ENCODE results near the gene ZFP36. TPM values are rescaled to one million over a fixed set of nuclear protein-coding genes. Genes with fewer than 3 reads are reported as not detected.

ZFP36 gene
- total RNA-seq, 1 experiment from 2014 or later: 414 TPM

DNA sequence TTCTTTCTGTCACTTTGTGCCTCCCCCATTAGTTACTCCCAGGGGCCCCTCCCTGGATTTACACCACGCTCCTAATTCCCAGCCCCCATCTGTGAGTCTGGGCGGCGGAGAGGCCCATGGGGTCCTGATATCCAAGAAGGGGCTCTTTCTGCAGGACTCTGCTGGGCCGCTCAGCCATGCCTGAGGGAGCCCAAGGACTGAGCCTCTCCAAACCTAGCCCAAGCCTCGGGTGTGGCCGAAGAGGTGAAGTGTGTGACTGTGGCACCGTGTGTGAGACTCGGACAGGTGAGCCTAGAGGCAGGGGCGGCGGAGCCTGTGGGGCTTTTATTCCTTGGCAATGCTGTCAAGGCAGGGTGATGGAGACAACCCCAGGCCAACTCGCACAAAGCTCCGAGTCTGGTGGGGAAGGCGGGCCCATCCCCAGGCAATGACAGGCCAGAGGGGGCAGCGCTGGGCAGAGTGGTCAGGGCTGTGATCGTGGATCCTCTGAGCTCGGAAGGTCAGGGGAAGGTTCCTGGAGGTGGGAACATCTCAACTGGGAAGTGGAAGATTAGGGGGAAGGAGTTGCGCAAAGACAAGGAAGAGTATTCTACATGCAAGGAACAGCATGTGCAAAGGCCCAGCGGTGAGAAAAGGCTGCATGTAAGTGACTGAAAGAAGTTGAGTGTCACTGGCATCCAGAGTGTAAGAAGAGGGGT is 7.4 kb downstream of the ZFP36 start:
- in situ Hi-C loops (cut with HindIII; ENCODE audit: low pct_unique_long_range_greater_than_20kb, low sequenced_read_pairs) (no loop called here), intact Hi-C loops (cut with micrococcal nuclease; ENCODE audit: unreplicated experiment) (loop anchor here (5.0 to 10.0 kb wide), 2 partner anchors 202 to 439 kb away; partner anchors contain the start of gene FBXO17)
- BruUV-seq (replicated peaks): no TSS peak
- Histone ChIP-seq H3K4me3 (ENCODE audit: low read depth in 2 of 2, low read length in 2 of 2) (peak overlapping the region; percentile 42 to 55), H3K27me3 (ENCODE audit: control insufficient read depth, insufficient read depth, low read length) (no peaks in the 10 kb centered on the region), H3K9me3 (ENCODE audit: control insufficient read depth, insufficient read depth, low read depth, low read length) (no peaks in the 10 kb centered on the region), H3K36me3 (ENCODE audit: control insufficient read depth, insufficient read depth, low read length) (peaks cover 36% of the 10 kb centered on the region), H3K27ac (ENCODE audit: low read length) (peak overlapping the region; percentile 92), H3K4me1 (ENCODE audit: control insufficient read depth, insufficient read depth, low read length) (peaks cover 49% of the 10 kb centered on the region)
- CTCF ChIA-PET: interaction anchor here (0.6 to 6.8 kb wide), 19 partner anchors 12 to 377 kb away, joined by 3 to 147 read pairs (median 5); partner anchors contain the start of genes EID2B, RPS16, SAMD4B and TIMM50
- ATAC-seq: peak; percentile 1
- TF ChIP-seq TCF7L2 (IDR thresholded peaks at IDR 0.05; ENCODE audit: low read depth, low read length) (no peak), POLR2AphosphoS5 (IDR thresholded peaks at IDR 0.05; ENCODE audit: low read depth, low read length) (no peak)
- DNase-seq (ENCODE audit: low read depth, low spot score): no peak
- POLR2A ChIA-PET: interaction anchor here (0.5 to 8.9 kb wide), 18 partner anchors 10 to 848 kb away, joined by 3 to 230 read pairs (median 9); partner anchors contain the start of genes DLL3, MED29, PAF1 and RPS16

DNA sequence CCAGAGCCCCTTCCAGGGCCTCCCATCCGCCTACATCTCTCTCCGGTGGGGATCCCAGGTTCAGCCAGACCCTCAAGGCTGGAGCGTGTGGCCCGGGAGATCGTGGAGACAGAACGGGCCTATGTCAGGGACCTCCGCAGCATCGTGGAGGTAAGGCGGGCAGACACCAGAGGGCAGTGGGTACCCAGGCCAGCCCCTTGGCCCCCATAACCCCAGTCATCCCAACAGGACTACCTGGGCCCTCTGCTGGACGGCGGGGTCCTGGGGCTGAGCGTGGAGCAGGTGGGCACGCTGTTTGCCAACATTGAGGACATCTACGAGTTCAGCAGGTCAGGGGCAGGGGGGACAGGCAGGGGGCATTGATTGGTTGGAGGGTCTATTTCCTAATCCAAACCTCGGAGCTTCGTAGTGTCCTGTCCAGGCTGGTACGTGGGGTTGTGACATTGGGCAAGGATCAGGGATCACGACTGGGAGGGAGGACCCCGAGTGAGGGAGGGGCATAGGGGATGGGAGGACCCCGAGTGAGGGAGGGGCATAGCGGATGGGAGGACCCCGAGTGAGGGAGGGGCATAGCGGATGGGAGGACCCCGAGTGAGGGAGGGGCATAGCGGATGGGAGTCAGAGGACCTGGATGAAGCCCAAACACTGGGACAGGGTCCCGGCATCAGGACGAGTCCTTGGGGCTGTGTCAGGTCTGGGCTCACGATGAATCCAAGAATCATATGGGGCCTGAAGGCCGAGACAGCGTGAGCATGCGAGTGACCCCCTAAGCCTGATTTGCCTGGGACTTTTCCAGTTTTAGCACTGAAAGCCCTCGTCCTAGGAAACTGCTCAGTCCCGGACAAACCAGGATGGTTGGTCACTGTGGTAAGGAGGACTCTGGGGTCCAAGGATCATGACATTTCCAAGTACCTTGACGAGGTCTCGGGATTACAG is 8.7 kb downstream of the ZFP36 start:
- H3K4me1 ChIP-seq (ENCODE audit: control insufficient read depth, insufficient read depth, low read length): peaks cover 42% of the 10 kb centered on the region
- H3K4me3 ChIP-seq (ENCODE audit: low read depth in 2 of 2, low read length in 2 of 2): peak overlapping the region; percentile 42 to 55
- intact Hi-C loops (cut with micrococcal nuclease; ENCODE audit: unreplicated experiment) (loop anchor here (10.0 kb wide), 1 partner anchor 441 kb away; the partner anchor contains the start of gene FBXO17), in situ Hi-C loops (cut with HindIII; ENCODE audit: low pct_unique_long_range_greater_than_20kb, low sequenced_read_pairs) (no loop called here)
- no peaks in the 10 kb centered on the region for H3K9me3 ChIP-seq (ENCODE audit: control insufficient read depth, insufficient read depth, low read depth, low read length)
- peaks cover 41% of the 10 kb centered on the region for H3K36me3 ChIP-seq (ENCODE audit: control insufficient read depth, insufficient read depth, low read length)
- peak overlapping the region; percentile 92 for H3K27ac ChIP-seq (ENCODE audit: low read length)
- BruUV-seq (replicated peaks): TSS peak; percentile 44
- ATAC-seq (no peak), DNase-seq (ENCODE audit: low read depth, low spot score) (no peak)
- TF ChIP-seq TCF7L2 (IDR thresholded peaks at IDR 0.05; ENCODE audit: low read depth, low read length): no peak
- TF ChIP-seq POLR2AphosphoS5 (IDR thresholded peaks at IDR 0.05; ENCODE audit: low read depth, low read length): no peak
- TF ChIP-seq, protein P1, sequence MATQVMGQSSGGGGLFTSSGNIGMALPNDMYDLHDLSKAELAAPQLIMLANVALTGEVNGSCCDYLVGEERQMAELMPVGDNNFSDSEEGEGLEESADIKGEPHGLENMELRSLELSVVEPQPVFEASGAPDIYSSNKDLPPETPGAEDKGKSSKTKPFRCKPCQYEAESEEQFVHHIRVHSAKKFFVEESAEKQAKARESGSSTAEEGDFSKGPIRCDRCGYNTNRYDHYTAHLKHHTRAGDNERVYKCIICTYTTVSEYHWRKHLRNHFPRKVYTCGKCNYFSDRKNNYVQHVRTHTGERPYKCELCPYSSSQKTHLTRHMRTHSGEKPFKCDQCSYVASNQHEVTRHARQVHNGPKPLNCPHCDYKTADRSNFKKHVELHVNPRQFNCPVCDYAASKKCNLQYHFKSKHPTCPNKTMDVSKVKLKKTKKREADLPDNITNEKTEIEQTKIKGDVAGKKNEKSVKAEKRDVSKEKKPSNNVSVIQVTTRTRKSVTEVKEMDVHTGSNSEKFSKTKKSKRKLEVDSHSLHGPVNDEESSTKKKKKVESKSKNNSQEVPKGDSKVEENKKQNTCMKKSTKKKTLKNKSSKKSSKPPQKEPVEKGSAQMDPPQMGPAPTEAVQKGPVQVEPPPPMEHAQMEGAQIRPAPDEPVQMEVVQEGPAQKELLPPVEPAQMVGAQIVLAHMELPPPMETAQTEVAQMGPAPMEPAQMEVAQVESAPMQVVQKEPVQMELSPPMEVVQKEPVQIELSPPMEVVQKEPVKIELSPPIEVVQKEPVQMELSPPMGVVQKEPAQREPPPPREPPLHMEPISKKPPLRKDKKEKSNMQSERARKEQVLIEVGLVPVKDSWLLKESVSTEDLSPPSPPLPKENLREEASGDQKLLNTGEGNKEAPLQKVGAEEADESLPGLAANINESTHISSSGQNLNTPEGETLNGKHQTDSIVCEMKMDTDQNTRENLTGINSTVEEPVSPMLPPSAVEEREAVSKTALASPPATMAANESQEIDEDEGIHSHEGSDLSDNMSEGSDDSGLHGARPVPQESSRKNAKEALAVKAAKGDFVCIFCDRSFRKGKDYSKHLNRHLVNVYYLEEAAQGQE (IDR thresholded peaks at IDR 0.05; ENCODE audit: insufficient read depth in 1 of 2, low read depth in 2 of 2, low read length in 1 of 2): no peak
- TF ChIP-seq, protein P2, sequence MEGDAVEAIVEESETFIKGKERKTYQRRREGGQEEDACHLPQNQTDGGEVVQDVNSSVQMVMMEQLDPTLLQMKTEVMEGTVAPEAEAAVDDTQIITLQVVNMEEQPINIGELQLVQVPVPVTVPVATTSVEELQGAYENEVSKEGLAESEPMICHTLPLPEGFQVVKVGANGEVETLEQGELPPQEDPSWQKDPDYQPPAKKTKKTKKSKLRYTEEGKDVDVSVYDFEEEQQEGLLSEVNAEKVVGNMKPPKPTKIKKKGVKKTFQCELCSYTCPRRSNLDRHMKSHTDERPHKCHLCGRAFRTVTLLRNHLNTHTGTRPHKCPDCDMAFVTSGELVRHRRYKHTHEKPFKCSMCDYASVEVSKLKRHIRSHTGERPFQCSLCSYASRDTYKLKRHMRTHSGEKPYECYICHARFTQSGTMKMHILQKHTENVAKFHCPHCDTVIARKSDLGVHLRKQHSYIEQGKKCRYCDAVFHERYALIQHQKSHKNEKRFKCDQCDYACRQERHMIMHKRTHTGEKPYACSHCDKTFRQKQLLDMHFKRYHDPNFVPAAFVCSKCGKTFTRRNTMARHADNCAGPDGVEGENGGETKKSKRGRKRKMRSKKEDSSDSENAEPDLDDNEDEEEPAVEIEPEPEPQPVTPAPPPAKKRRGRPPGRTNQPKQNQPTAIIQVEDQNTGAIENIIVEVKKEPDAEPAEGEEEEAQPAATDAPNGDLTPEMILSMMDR (IDR thresholded peaks at IDR 0.05): no peak
- no peak for TF ChIP-seq SIN3A (IDR thresholded peaks at IDR 0.05; ENCODE audit: borderline replicate concordance, insufficient read depth, low read depth, low read length)
- no peaks in the 10 kb centered on the region for H3K27me3 ChIP-seq (ENCODE audit: control insufficient read depth, insufficient read depth, low read length)
- ChIA-PET POLR2A (interaction anchor here (0.6 to 8.9 kb wide), 20 partner anchors 7 to 785 kb away, joined by 3 to 230 read pairs (median 10); partner anchors contain the start of genes MED29, PAF1, RPS16 and SUPT5H), CTCF (interaction anchor here (0.8 to 6.8 kb wide), 12 partner anchors 11 to 126 kb away, joined by 3 to 147 read pairs (median 10); partner anchors contain the start of gene RPS16)
